GM19372 (cell line): ENCODE data around the gene SPAG6.
"Not testable (repeated sequence)": the region's sequence is repeated elsewhere in the genome, so short reads cannot be mapped to it uniquely, and the experiment has no call there.

Experiments
- ATAC-seq: cut with Tn5 transposase; IDR thresholded peaks from one replicate; pipeline ENCODE4 v1.9.1; 2021; ENCODE audit warnings: mild to moderate bottlenecking, low read depth, moderate library complexity; ENCODE audit not compliant: unreplicated experiment

Gene SPAG6

GRCh38 chr10:22345301-22346095 lies at the start of gene SPAG6:
Gene SPAG6, plus strand, starts transcription at chr10:22345496. Its CDS starts 116 bp downstream, at chr10:22345612.
- ATAC-seq = no peak

DNA sequence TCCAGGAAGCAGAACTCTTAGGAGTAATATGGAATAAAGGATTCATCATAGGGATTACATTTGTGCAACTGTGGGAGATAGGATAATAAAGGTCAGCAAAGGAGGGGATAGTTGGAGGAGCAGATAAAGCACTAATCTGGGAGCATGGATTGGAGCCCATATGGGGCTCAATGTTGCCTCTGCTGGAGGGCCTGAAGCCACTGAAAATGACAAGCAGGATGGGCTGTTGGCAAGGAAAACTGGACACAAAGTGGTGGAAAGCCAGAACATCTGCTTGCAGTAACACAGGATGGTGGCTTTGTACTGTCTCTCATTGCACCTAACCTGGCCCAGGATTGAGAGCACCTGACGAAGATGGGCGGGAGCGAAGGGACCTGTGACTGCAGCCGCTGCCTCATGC lies 44.1 kb upstream of the SPAG6 start:
- no peak for ATAC-seq

DNA sequence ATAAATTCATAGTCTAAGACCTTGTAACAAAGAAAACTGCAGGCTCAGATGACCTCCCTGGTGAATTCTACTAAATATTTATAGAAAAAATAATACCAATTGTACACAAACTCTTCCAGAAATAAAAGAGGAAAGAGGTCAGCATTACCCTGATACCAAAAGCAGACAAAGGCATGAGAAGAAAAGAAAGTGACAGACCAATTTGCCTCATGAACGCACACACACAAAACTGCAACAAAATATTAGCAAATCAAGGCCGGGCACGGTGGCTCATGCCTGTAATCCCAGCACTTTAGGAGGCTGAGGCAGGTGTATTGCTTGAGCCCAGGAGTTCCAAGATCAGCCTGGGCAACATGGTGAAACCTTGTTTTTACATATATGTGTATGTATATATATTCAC lies 41.8 kb upstream of the SPAG6 start:
- ATAC-seq = no peak

- no peak for ATAC-seq
Measured at GRCh38 chr10:22305721-22306120, 39.6 kb upstream of the SPAG6 start.

GRCh38 chr10:22308390-22308789 lies 36.9 kb upstream of the SPAG6 start:
- peak; percentile 86 for ATAC-seq

DNA sequence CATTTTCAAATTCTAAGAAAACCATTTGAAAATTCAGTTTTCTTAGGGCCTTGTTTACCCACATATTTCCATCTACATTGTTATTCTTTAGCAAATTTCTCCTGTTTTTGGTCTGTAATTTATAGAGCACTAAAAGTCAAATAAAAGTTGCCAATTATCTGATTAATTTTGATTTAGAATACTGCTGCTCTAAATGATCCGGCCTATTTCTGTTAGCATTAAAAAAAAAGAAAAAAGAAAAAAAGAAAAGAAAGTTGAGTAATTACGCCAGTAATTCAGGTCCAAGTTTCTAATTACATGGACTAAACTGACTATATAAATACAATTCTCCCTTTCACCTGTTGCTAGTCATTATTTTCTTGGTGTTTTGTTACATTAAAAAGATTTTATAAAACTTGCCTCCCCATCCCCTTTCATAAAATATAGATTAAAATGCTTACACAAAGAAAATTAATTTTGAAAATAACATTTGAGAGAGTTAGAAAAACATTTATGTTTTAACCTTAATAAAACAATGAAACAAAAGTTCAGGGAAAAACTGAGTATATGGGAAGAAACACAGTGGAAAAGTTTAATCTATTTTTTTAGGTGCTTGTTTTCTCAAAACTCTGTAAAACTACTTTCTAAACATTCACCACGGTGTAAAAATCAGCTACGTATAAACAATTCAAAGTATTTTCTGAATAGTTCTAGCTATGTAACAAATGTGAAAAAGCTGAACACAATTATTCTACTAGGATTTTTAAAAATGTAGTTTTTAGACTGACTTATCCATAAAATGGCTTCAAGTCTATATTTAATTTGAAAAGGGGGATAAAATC lies 35.9 kb upstream of the SPAG6 start:
- no peak for ATAC-seq

DNA sequence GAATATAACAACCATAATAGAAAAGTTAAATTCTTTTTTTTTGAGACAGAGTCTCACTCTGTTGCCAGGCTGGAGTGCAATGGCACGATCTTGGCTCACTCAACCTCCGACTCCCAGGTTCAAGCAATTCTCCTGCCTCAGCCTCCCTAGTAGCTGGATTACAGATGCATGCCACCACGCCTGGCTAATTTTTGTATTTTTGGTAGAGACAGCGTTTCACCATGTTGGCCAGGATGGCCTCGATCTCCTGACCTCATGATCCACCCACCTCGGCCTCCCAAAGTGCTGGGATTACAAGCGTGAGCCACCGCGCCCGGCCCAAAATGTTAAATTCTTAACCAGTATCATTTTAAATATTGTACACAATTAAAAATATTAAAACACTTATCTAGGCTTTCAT lies 35.3 kb upstream of the SPAG6 start:
- ATAC-seq = not testable (repeated sequence)

DNA sequence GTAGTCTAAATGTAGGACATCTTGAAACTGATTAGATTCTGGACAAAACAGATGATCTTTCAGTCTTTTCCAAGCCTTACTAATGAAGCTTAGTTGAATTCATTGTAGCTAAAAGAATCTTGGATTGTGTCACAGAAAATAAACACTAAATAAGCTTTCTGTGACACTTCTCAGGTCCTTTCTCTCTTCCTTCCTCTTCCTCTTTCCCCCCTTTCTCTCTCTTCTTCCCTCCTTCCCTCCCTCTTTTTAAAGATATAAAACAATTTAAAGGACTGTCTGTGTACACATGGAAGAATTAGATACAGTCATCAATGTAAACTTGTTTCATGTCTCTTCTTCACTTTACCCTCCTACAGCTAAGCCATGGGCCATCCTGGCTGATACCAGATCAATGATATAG lies 34.4 kb upstream of the SPAG6 start:
- ATAC-seq = no peak

DNA sequence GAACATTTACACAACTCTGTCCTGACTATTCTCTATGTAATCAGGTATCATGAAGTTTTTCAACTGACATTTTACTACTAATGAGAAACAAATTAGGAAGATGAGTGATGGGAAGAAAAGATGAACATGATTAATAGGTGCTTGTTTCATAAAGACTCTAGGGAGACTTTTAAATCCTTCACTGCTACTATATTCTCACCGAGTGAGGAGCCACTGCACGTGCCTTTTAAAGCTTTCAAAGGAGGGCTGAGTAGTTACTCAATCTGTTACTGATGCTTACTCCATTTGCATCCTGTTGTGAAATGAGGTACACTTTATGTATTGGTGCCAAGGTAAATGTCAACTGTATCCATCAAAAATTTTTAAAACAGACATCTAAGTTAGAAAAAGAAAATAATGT lies 30.4 kb upstream of the SPAG6 start:
- ATAC-seq = no peak

DNA sequence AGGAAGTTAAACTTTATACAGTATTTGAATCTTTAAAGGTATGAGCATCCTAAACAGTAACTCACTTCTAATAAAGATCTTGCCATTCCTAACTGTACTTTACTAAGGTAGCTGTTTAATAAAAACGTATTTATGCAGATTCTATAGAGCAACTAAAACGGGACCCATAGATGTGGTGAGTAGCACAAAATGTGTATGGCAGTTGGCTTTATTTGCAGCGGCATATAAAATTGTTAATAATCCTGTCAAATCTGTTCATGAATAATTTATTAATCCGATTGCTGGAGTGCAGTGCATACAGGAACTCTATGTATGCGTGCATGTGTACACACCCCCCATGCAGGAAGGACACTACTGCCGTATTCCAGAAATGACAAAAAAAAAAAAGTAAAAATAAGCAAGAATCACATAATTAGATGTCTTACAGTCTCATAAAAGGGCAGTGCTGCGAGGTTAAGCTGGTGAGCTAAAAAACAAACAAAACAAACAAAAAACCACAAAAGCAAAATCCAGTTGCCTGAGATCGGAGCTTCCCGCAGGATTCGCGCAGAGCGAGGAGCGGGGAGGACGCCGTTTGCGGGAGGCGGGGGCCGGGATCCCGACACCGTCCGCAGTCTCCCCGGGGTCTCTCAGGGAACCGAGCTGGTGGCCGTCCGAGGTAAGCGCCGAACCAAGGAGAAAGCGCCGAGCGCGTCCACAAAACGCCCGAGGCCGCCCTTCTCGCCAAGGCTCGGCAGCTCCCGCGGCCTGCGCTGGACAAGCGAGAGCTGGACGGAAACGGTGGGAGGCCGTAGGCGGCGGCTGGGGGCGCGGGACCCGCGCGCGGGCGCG lies 29.6 kb upstream of the SPAG6 start:
- ATAC-seq = peak; percentile 34

GRCh38 chr10:22316286-22317075 lies 28.8 kb upstream of the SPAG6 start, which contains the start of gene COMMD3:
Gene COMMD3, plus strand, starts transcription at chr10:22316388. Its CDS starts 30 bp downstream, at chr10:22316418.
- peak; percentile 53 for ATAC-seq

DNA sequence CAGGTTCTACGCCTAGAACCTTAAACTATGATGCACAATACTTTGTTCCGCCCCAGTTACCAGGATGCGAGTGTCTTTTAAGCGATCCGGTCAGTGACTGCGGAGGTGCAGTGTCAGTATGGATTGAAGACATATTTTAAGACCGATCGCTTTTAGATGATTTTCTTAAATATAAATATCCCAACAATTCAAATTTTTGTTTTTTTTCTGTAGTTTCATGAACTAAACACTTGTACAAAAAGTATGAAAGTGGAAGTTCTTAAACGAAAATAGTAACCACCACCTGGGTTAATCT lies 28.3 kb upstream of the SPAG6 start:
- ATAC-seq = peak; percentile 13

GRCh38 chr10:22317771-22318565 lies 27.3 kb upstream of the SPAG6 start:
- ATAC-seq = no peak

- no peak for ATAC-seq
Measured at GRCh38 chr10:22318772-22319171, 26.5 kb upstream of the SPAG6 start.

DNA sequence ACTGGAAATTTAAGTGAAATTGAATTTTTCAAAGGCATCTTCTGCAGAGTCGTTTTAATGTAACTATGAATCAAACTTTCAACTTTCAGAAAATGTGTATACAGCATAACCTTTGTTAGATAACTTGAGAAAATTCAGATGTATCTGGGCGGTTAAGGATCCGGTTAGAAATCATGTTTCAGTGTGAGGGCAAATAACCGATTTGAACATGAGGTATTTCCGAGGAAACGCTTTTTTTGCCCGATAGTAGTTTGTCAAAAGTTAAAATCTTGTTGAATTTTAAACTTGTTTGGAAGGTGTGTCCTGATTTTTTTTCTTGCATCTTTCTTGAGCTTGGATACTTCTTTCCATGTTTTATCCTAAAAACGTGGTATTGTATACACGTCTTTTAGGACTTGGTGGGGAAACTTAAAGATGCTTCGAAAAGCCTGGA lies 25.7 kb upstream of the SPAG6 start:
- ATAC-seq = no peak

- no peak for ATAC-seq
Measured at GRCh38 chr10:22319980-22320558, 25.2 kb upstream of the SPAG6 start.

GRCh38 chr10:22320591-22321155 lies 24.6 kb upstream of the SPAG6 start, which contains the start of gene BMI1:
Gene BMI1, plus strand, starts transcription at chr10:22321099. Its CDS starts 5,351 bp downstream, at chr10:22326450.
- ATAC-seq = peak; percentile 17

DNA sequence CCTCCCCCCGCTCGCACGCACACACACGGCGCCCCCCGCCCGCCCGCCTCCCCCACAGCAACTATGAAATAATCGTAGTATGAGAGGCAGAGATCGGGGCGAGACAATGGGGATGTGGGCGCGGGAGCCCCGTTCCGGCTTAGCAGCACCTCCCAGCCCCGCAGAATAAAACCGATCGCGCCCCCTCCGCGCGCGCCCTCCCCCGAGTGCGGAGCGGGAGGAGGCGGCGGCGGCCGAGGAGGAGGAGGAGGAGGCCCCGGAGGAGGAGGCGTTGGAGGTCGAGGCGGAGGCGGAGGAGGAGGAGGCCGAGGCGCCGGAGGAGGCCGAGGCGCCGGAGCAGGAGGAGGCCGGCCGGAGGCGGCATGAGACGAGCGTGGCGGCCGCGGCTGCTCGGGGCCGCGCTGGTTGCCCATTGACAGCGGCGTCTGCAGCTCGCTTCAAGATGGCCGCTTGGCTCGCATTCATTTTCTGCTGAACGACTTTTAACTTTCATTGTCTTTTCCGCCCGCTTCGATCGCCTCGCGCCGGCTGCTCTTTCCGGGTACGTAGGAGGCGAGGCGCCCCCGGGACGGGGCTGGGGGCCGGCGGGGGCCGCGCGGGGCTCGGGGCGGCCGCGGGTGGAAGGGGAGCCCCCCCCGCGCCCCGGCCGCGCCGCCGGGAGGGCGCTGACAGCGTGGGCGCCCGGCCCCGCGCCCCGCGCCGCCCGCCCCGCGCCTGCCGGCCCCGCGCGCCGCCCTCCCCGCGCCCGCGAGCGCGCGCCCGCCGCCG lies 24.0 kb upstream of the SPAG6 start:
- ATAC-seq = no peak
